MV-4-11 (cell line): ENCODE data around the gene NXPH4.

Source experiments
- DNase-seq: peaks from one replicate; lab custom pipeline; 2025; lab: John Stamatoyannopoulos, UW

The NXPH4 gene

DNA sequence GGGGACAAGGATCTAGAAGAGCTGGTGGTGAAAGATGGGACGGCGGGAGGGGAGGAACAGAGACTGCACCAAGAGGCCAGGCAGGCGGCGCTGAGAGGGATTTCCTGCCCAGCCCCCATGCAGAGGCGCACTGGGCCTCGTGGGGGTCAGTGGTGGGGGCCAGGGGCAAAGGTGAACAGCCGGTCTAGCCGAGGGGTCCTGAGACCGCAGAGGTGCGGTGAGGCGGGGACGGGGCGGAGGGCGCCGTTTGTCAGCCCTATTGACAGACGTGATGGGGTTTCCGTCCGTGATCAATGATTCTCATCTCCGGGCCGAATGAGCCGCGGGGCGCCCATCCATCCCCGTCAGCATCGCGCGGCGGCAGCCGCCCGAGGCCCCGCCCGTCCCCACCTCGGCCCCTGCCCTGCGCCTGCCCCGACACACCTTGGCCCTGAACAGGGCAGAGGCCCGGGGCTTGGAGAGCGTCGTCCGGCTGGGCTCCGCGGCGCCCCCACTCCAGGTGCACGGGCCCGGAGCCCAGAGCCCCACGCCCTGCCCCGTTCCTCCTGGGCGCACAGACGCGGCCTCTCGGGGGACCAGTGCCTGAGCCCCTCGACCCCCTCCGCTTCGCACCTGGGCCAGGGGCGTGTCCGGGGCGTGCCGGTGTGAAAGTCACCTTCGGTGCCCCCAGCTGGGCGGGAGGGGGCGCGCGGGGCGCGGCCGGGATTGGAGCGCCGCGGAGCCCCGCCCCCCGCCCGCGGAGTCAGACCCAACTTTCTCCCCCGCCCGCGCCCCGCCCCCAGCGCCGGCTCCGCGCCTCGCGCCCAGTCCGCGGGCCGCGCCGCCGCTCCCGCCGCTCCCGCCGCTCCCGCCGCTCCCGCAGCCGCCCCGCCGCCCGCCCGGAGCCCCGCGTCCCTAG lies at the start of gene NXPH4:
Gene NXPH4 (plus strand): TSS at position 781 of the 898 bp plus-strand sequence. CDS start 176 bp downstream, outside the sequence.
- DNase-seq = no peak

DNA sequence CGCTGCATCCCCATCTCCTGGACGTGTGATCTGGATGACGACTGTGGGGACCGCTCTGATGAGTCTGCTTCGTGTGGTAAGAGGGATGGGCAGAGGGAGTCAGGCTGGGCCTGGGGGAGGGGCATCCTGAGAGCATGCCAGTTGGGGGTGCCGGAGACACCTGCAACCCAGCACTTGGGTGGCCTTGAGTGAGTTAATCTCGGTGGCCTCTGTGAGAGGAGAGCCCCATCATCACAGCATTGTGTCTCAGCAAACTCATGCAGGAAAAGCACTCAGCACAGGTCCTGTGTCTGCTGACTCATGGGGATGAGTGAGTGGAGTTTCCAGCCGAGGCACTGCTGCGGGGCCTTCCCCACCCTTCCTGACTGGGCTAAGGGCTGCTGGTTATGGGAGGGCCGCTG lies 49.6 kb upstream of the NXPH4 start:
- no peak for DNase-seq

DNA sequence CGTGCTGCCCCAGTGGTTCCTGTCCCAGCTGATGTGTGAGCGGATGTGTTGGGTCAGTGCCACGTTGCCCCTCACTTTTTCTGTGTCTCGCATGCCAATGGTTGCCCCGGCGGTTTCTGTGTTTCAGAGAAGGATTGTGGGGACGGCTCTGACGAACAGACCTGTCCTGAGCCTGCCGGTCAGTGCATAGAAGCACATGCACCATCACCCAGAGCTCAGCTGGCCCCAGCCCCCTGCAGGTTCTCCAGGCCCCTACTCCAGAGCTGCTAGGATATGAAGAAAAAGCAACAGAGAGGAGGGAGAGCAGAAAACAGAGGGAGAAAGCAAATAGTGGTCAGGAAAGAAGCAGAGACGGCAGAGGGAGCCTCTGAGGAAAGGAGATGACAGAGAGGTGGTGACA lies 48.5 kb upstream of the NXPH4 start:
- DNase-seq = no peak

DNA sequence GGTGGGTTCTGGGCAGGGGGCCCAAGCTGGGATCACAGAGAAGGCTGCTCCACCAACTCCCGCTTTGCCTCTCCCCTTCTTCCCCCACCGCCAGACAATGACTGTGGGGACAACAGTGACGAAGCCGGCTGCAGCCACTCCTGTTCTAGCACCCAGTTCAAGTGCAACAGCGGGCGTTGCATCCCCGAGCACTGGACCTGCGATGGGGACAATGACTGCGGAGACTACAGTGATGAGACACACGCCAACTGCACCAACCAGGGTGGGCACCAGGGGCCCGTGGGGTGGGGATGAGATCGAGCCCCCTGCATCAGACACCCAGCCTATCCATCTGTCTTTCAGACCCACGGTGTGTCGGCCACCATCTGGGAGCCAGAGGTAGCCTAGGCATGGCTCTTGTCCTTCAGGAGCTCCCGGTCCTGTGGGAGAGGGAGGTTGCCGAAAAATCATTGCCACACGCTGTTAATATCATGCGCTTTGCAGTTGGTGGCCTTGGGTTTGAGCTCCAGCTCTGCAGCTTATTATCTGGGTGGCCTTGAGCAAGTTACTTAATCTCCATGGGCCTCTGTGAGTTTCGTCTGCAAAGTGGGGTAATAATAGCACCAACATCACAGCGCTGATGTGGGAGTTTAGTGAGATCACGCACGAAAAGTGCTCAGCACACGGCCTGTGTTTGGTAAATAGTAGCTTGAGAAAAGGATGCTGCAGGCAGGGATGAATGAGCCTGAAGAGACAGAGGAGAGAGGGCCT lies 47.4 kb upstream of the NXPH4 start:
- DNase-seq = no peak

DNA sequence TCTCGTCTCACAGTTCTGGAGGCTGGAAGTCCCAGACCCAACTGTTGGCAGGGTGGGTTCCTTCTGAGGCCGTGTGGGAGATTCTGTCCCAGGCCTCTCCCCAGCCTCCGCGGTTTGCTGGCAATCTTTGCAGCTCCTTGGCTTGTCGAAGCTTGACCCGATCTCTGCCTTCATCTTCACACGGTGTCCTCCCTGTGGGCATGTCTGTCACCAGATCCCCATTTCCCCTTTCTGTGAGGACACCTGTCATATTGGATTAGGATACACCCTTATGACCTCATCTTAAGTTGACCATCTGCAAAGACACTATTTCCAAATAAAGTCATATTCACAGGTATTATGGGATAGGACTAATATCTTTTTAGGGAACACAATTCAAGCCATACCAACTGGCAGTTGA lies 46.6 kb upstream of the NXPH4 start:
- DNase-seq = peak; percentile 59

DNA sequence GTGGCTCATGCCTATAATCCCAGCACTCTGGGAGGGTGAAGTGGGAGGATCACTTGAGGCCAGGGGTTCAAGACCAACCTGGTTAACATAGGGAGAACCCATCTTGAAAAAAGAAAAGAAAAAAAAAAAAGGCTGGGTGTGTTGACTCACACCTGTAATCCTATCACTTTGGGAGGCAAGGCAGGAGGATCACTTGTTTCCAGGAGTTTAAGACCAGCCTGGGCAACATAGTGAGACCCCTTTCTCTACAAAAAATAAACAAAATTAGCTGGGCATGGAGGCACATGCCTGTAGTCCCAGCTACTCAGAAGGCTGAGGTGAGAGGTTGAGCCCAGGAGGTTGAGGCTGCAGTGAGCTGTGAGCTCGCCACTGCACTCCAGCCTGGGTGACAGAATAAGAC lies 46.2 kb upstream of the NXPH4 start:
- no peak for DNase-seq

DNA sequence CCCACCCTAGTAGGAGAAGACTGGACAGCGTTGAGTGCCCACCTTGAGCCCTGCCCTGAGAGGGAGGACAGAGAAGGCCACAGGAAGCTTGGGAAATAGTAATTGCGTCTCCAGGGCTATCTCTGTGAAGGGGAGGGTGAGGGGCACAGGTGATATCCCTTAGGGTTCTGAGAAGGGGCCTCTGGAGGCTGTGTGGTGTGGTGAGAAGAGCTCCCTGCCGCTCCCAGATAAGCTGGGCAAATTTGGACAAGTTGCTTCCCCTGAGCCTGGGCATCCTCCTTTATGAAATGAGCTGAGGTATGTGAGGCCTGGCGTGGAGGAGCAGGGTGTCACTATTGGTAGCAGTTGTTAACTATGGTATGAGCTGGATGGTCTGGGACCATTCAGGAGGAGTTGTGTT lies 45.7 kb upstream of the NXPH4 start:
- DNase-seq = no peak

DNA sequence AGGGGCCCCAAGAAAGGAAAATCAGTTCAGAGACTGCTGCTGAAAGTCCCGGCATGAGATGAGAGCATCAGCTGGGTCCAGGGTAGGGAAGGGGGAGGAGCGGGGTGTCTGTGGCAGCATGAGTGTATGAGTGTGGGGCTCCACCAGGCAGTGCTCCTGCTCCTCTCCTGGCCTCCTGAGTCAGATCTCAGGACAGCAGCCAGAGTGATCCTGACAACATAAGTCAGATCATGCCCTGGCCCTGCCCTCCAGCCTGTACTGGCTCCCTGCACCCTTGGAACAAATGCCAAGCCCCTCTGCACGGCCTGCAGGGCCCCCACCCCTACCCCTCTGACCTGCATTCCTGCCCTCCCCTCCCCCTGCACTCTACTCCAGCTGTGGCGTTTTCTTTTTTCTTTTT lies 44.9 kb upstream of the NXPH4 start:
- no peak for DNase-seq

DNA sequence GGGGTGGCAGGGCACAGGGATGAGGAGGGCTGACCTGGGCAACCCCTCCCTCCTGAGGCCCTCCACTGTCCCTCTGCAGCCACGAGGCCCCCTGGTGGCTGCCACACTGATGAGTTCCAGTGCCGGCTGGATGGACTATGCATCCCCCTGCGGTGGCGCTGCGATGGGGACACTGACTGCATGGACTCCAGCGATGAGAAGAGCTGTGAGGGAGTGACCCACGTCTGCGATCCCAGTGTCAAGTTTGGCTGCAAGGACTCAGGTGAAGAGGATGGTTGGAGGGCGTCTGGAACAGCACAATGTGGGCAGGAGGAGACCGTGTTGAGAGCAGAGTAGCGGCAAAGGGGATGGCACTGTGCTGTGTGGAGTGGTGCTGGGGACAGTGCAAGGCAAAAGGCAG lies 43.5 kb upstream of the NXPH4 start:
- no peak for DNase-seq

DNA sequence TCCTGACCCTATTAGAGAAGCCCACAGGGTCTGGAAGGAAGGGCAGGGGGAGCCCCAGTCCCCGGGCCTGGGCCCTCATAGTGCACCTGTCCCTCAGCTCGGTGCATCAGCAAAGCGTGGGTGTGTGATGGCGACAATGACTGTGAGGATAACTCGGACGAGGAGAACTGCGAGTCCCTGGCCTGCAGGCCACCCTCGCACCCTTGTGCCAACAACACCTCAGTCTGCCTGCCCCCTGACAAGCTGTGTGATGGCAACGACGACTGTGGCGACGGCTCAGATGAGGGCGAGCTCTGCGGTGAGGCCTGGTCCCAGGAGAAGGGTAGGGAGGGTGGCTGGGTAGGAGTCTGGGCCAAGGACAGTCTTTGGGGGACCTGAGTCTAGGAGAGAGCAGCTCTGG lies 42.9 kb upstream of the NXPH4 start:
- DNase-seq = no peak

DNA sequence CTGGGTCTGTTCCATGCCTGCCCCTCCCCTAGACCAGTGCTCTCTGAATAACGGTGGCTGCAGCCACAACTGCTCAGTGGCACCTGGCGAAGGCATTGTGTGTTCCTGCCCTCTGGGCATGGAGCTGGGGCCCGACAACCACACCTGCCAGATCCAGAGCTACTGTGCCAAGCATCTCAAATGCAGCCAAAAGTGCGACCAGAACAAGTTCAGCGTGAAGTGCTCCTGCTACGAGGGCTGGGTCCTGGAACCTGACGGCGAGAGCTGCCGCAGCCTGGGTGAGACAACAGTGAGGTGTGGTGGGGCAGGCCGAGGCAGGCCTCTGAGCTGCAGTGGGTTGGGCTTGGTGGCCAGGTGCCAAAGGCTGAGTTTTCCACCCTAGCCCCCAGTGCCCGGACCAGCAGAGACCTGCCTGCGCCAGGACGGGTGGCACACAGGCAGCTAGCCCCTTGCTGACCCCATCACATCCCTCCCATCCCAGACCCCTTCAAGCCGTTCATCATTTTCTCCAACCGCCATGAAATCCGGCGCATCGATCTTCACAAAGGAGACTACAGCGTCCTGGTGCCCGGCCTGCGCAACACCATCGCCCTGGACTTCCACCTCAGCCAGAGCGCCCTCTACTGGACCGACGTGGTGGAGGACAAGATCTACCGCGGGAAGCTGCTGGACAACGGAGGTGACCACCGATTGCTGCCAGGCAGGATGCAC lies 41.0 kb upstream of the NXPH4 start:
- peak; percentile 29 for DNase-seq

DNA sequence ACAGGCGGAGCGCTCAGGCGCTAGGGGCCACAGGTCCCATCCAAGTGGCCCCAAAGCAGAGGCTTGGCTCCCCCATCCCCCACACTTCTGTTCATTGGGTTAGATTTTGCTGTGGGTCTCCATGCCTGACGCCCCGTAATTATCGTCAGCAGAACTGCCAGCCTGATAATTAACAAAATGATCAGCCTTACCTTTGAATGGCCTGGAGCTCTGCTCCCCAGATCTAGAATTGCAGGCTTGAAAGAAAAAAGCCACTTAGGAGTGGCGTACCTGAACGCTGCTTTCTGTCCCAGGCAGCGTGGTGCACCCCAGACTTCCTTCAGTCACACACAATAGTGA lies 40.5 kb upstream of the NXPH4 start:
- DNase-seq = no peak

DNA sequence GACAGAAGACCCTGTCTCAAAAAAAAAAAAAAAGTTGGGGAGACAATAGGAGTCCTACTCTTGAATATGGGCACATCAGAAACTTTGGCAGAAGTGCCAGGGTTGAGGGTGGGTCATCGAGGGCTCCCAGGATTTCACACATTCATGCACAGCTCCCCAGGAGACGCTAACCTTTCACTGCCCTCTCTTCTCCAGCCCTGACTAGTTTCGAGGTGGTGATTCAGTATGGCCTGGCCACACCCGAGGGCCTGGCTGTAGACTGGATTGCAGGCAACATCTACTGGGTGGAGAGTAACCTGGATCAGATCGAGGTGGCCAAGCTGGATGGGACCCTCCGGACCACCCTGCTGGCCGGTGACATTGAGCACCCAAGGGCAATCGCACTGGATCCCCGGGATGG lies 39.7 kb upstream of the NXPH4 start:
- DNase-seq = no peak

DNA sequence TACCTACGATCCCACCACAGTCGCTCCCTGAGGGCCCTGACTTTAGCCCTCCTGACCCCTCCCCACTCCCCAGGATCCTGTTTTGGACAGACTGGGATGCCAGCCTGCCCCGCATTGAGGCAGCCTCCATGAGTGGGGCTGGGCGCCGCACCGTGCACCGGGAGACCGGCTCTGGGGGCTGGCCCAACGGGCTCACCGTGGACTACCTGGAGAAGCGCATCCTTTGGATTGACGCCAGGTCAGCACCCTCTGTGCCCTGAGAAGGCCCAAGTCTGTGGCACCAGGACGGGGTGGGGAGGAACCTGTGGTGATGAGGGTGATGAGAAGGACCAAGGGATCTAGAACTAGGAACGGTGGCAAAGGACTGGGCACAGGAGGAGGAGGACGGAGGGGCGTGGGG lies 39.2 kb upstream of the NXPH4 start:
- DNase-seq = no peak

DNA sequence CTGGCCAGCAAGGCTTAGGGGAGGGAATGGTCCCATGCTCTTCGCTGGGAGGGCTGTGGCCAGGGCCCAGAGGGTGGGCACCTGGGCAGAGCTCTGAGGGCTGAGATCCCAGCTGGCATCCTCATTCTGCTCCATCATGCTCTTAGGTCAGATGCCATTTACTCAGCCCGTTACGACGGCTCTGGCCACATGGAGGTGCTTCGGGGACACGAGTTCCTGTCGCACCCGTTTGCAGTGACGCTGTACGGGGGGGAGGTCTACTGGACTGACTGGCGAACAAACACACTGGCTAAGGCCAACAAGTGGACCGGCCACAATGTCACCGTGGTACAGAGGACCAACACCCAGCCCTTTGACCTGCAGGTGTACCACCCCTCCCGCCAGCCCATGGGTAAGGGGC lies 38.4 kb upstream of the NXPH4 start:
- no peak for DNase-seq

DNA sequence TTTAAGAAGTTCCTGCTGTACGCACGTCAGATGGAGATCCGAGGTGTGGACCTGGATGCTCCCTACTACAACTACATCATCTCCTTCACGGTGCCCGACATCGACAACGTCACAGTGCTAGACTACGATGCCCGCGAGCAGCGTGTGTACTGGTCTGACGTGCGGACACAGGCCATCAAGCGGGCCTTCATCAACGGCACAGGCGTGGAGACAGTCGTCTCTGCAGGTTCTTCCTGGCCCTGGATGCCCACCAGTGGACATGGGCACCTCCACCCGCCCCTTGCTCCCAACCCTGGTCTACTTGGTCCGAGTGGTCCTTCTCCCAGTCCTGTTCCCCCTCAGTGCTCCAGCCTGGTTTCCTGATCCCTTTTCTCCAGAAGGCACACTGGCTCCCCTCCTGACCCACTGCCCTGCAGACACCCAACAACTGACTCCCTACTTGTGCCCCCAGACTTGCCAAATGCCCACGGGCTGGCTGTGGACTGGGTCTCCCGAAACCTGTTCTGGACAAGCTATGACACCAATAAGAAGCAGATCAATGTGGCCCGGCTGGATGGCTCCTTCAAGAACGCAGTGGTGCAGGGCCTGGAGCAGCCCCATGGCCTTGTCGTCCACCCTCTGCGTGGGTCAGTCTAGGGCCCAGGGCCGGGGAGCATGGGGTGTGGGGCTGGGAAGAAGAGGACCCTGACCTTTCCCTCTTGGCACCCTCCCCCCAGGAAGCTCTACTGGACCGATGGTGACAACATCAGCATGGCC lies 37.1 kb upstream of the NXPH4 start:
- no peak for DNase-seq

DNA sequence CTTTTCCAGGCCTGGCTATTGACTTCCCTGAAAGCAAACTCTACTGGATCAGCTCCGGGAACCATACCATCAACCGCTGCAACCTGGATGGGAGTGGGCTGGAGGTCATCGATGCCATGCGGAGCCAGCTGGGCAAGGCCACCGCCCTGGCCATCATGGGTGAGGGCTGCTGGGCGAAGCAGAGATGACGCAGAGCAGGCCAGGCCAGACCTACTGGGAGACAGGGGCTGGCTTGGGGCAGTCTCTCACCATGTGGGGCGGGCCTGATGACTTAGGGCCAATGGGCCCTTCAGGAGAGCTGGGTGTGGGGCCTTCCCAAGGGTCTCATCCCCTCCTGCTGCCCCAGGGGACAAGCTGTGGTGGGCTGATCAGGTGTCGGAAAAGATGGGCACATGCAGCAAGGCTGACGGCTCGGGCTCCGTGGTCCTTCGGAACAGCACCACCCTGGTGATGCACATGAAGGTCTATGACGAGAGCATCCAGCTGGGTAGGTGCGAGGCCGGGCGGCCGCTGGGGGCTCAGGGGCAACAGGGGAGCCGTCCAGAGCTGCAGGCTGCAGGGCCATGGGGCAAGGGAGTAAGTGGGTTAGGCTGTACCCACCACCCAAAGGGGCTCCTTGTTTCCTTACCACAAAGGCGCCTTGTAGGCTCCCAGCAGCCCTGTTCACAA lies 36.1 kb upstream of the NXPH4 start:
- no peak for DNase-seq

DNA sequence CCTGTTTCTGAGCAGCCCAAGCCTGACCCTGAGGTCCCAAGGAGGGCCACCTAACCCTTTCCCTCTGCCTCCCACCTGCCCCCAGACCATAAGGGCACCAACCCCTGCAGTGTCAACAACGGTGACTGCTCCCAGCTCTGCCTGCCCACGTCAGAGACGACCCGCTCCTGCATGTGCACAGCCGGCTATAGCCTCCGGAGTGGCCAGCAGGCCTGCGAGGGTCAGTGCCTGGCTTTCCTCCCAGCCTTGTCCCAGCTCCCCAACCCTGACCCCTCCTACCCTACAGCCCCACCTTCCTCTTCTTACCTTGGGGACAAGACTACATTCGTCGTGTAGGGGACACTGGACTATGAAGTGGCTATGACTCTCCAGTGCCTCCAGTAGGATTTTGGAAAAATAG lies 35.5 kb upstream of the NXPH4 start:
- DNase-seq = no peak

DNA sequence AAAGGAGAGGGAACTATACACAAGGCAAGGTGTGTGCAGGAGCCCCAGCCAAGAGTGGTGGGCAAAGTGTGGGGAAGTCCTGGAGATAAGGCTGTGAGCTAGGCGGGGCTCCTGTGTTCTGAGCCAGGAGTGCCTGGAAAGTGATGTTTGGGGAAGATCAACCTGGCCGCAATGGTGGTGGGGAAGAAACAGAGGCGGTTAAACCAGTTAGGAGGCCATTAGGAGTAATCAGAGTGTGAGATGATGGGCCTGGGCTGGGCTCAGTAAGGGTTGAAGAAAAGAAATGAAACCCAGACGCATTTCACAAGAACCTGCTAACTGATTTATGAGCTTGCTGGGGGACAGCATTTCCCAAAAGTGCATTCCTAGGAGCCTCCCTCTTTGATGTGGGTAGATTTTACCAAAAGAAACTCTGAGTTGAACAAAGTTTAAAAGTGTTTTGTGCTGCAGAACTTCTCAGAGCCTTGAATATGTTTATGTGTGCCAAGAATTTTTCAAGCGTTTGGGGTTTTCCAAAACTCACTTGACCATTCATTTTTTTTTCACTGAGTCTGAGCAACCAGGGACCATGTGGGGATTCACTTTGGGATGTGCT lies 34.9 kb upstream of the NXPH4 start:
- peak; percentile 33 for DNase-seq

DNA sequence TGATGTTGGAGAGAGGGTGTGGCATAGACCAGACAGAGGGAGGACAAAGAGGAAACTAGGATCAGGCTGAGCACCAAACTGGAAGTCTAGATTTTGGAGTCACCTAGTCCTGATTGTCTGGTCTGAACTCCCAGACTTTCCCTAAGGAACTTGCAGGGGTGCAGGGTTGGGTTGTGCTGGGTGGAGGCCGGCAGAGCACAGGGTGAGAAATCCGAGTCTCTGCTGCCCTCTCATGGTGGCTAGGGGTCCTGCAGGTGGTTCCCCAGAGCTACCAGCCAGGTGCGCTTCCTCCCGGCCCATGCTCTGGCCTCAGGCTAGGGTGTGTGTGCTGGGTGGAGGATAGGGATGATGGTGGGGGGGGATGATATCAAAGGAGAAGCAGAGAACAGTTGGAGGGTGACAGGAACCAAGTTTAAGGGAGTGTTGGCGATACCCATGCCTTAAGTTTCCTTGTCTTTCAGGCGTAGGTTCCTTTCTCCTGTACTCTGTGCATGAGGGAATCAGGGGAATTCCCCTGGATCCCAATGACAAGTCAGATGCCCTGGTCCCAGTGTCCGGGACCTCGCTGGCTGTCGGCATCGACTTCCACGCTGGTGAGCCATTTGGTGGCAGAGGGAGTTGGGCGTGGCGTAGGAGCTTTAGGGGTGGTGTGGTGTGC lies 33.5 kb upstream of the NXPH4 start:
- peak; percentile 51 for DNase-seq
